GM12891 (cell line): Measurements from ENCODE around the gene NFATC4.

ENCODE experiments used
- POLR2A ChIP-seq: IDR thresholded peaks from 2 replicates; pipeline ENCODE4 v1.6.1; 2011; ENCODE audit warnings: low read depth, low read length, control low read depth
- POLR2AphosphoS5 ChIP-seq: IDR thresholded peaks from 2 replicates; pipeline ENCODE4 v1.6.1; 2011; ENCODE audit warnings: low read depth, low read length, control low read depth
- POU2F2 ChIP-seq: IDR thresholded peaks from 2 replicates; pipeline ENCODE4 v1.6.1; 2011; ENCODE audit warnings: low read depth, mild to moderate bottlenecking, control low read depth, low read length, moderate library complexity
- SPI1 ChIP-seq: IDR thresholded peaks from 2 replicates; pipeline ENCODE4 v1.6.1; 2011; ENCODE audit warnings: low read depth, low read length, control low read depth
- TAF1 ChIP-seq: IDR thresholded peaks from 2 replicates; pipeline ENCODE4 v1.6.1; 2011; ENCODE audit warnings: low read depth, low read length, control low read depth

GRCh38 chr14:24415421-24416253 is 47.7 kb downstream of the NFATC4 start:
- TF ChIP-seq POLR2A: no peak
- TF ChIP-seq POLR2AphosphoS5: no peak
- TF ChIP-seq TAF1: no peak
- no peak for TF ChIP-seq SPI1
- no peak for TF ChIP-seq POU2F2
